ENCODE results near the gene PCDHGA10. TPM values are rescaled to one million over a fixed set of nuclear protein-coding genes. Genes with fewer than 3 reads are reported as not detected.
"Not testable (repeated sequence)": the region's sequence is repeated elsewhere in the genome, so short reads cannot be mapped to it uniquely, and the experiment has no call there.

Gene PCDHGA10
- total RNA-seq, 5 donors from 2014 or later (not counting 1 experiment from before 2014, with no cell fraction given) = 0.10 to 0.53 (median 0.32) TPM

DNA sequence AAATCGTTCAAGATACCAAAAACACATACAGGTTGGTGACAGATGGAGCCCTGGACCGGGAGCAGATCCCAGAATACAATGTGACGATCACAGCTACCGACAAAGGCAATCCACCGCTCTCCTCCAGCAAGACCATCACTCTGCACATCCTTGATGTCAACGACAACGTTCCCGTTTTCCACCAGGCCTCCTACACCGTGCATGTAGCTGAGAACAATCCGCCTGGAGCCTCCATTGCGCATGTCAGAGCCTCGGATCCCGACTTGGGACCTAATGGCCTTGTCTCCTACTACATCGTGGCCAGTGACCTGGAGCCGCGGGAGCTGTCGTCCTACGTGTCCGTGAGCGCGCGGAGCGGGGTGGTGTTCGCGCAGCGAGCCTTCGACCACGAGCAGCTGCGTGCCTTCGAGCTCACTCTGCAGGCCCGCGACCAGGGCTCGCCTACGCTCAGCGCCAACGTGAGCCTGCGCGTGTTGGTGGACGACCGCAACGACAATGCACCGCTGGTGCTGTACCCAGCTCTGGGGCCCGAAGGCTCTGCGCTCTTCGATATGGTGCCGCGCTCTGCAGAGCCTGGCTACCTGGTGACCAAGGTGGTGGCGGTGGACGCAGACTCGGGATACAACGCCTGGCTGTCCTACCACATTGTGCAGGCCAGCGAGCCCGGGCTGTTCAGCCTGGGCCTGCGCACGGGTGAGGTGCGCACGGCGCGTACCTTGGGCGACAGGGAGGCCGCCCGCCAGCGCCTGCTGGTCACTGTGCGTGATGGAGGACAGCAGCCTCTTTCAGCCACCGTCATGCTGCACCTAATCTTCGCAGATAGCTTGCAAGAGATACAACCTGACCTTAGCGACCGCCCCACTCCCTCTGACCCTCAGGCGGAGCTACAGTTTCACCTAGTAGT, 41.0 kb upstream of the PCDHGA10 start:
- H3K9me3 Mint-ChIP-seq = peaks cover 5 to 25% (median 20%) of the 10 kb centered on the region in 3 donors
- H3K36me3 ChIP-seq (ENCODE audit: control insufficient read depth in 2 of 2, extremely low read depth in 1 of 2, insufficient read depth in 1 of 2, low read length in 1 of 2) = peaks cover 0 to 4% of the 10 kb centered on the region in 2 donors
- H3K4me1 Mint-ChIP-seq = peaks cover 7 to 9% (median 8%) of the 10 kb centered on the region in 3 donors
- peaks cover 22 to 61% of the 10 kb centered on the region in 2 experiments for H3K27me3 ChIP-seq (replicated peaks in 1 of 2; ENCODE audit: control insufficient read depth in 2 of 2, extremely low read depth in 1 of 2, insufficient read depth in 2 of 2, low read length in 1 of 2)
- ChIA-PET POLR2A (no interaction called here), CTCF (interaction anchor here (2.1 to 2.5 kb wide), 4 partner anchors 152 to 196 kb away, joined by 7 to 19 read pairs (median 11); no protein-coding TSS in a partner anchor)
- H3K4me3 Mint-ChIP-seq = no peak overlapping the region
- H3K9me3 ChIP-seq = peaks cover 9% of the 10 kb centered on the region
- H3K27me3 Mint-ChIP-seq = peaks cover 51 to 80% of the 10 kb centered on the region in 2 donors
- ATAC-seq (replicated peaks in 1 of 4) = no peak
- no peak overlapping the region for H3K27ac Mint-ChIP-seq
- H3K4me1 ChIP-seq (ENCODE audit: control insufficient read depth in 1 of 2, extremely low read depth in 1 of 2, insufficient read depth in 2 of 2, low read length in 2 of 2) = peaks cover 0 to 7% of the 10 kb centered on the region in 2 experiments
- H3K36me3 Mint-ChIP-seq = peaks cover 6% of the 10 kb centered on the region
- 49% methylated on average over 69 of the region's 69 CpGs for WGBS (ENCODE audit: insufficient coverage)
- peak overlapping the region in 1 of 2 donors; percentile 27 for H3K4me3 ChIP-seq (ENCODE audit: control insufficient read depth in 1 of 2, extremely low read depth in 1 of 2, low read length in 1 of 2)
- no peak overlapping the region for H3K27ac ChIP-seq (ENCODE audit: low read length)
- DNase-seq = no peak

DNA sequence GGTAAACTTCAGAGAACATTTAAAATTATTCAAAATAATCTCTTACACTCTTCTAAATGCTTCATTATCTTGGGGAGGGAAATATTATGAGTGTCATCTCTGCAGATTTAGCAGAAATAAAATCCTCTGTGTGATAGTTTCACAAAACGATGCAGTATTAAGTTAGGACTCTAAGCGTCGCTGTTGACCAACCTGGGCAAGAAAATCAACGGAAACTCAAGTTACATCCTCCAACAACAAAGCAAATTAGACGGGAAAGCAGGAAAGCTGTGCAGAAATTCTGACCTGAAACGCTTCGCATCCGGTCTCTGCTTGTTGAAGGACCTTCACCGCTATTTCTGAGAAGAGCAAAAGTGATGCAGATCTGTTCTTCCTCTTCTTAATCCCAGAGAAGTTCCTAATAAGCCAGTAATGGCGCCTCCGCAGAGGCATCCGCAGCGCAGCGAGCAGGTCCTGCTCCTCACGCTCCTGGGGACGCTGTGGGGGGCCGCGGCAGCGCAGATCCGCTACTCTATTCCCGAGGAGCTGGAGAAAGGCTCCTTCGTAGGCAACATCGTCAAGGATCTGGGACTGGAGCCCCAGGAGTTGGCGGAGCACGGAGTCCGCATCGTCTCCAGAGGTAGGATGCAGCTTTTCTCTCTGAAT, 39.0 kb upstream of the PCDHGA10 start, which contains the start of gene PCDHGA6:
Gene PCDHGA6, plus strand, starts transcription at position 219 of the 645 bp plus-strand sequence. Its CDS starts 193 bp downstream, at position 412.
- Mint-ChIP-seq H3K4me1 (peaks cover 7 to 9% (median 8%) of the 10 kb centered on the region in 3 donors), H3K4me3 (peak within 1 kb of the TSS; percentile 25 to 42 (median 32)), H3K27me3 (peaks cover 47 to 67% of the 10 kb centered on the region in 2 donors), H3K27ac (no peak within 1 kb of the TSS), H3K9me3 (peaks cover 5 to 27% (median 23%) of the 10 kb centered on the region in 3 donors), H3K36me3 (peaks cover 7% of the 10 kb centered on the region)
- Histone ChIP-seq H3K4me1 (ENCODE audit: control insufficient read depth in 1 of 2, extremely low read depth in 1 of 2, insufficient read depth in 2 of 2, low read length in 2 of 2) (peaks cover 0 to 7% of the 10 kb centered on the region in 2 experiments), H3K36me3 (ENCODE audit: control insufficient read depth in 2 of 2, extremely low read depth in 1 of 2, insufficient read depth in 1 of 2, low read length in 1 of 2) (peaks cover 0 to 4% of the 10 kb centered on the region in 2 donors), H3K9me3 (peaks cover 11% of the 10 kb centered on the region), H3K4me3 (ENCODE audit: control insufficient read depth in 1 of 2, extremely low read depth in 1 of 2, low read length in 1 of 2) (peak within 1 kb of the TSS in 1 of 2 donors; percentile 55), H3K27me3 (replicated peaks in 1 of 2; ENCODE audit: control insufficient read depth in 2 of 2, extremely low read depth in 1 of 2, insufficient read depth in 2 of 2, low read length in 1 of 2) (peaks cover 19 to 65% of the 10 kb centered on the region in 2 experiments), H3K27ac (ENCODE audit: low read length) (no peak within 1 kb of the TSS)
- ChIA-PET CTCF (interaction anchor here in 1 of 2 donors (0.8 kb wide), 1 partner anchor 56 kb away, joined by 3 read pairs; no protein-coding TSS in a partner anchor), POLR2A (no interaction called here)
- peak in 1 of 35 experiments; percentile 20 for DNase-seq
- ATAC-seq (replicated peaks in 1 of 4) = no peak
- 50% methylated on average over 24 of the region's 27 CpGs for WGBS (ENCODE audit: insufficient coverage)

DNA sequence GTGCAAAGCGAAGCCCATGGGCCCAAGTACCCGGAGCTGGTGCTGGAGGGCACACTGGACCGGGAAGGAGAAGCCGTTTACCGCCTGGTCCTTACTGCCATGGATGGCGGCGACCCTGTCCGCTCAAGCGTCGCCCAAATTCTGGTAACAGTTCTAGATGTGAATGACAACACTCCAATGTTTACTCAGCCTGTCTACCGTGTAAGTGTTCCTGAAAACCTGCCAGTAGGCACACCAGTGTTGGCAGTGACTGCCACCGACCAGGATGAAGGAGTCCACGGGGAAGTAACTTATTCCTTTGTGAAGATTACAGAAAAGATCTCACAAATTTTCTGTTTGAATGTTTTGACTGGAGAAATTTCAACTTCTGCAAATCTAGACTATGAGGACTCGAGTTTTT, 38.2 kb upstream of the PCDHGA10 start:
- Histone ChIP-seq H3K27me3 (replicated peaks in 1 of 2; ENCODE audit: control insufficient read depth in 2 of 2, extremely low read depth in 1 of 2, insufficient read depth in 2 of 2, low read length in 1 of 2) (peaks cover 16 to 62% of the 10 kb centered on the region in 2 experiments), H3K9me3 (peaks cover 11% of the 10 kb centered on the region), H3K36me3 (ENCODE audit: control insufficient read depth in 2 of 2, extremely low read depth in 1 of 2, insufficient read depth in 1 of 2, low read length in 1 of 2) (peaks cover 0 to 4% of the 10 kb centered on the region in 2 donors), H3K27ac (ENCODE audit: low read length) (no peak overlapping the region), H3K4me1 (ENCODE audit: control insufficient read depth in 1 of 2, extremely low read depth in 1 of 2, insufficient read depth in 2 of 2, low read length in 2 of 2) (peaks cover 0 to 7% of the 10 kb centered on the region in 2 experiments), H3K4me3 (ENCODE audit: control insufficient read depth in 1 of 2, extremely low read depth in 1 of 2, low read length in 1 of 2) (peak overlapping the region in 1 of 2 donors; percentile 55)
- peaks cover 5 to 29% (median 29%) of the 10 kb centered on the region in 3 donors for H3K9me3 Mint-ChIP-seq
- no peak overlapping the region for H3K27ac Mint-ChIP-seq
- H3K27me3 Mint-ChIP-seq = peaks cover 50 to 67% of the 10 kb centered on the region in 2 donors
- ChIA-PET CTCF (interaction anchor here in 1 of 2 donors (0.8 to 1.0 kb wide), 2 partner anchors 46 to 57 kb away, joined by 3 read pairs; no protein-coding TSS in a partner anchor), POLR2A (no interaction called here)
- no peak overlapping the region for H3K4me3 Mint-ChIP-seq
- DNase-seq = no peak
- 61% methylated on average over 14 of the region's 14 CpGs for WGBS (ENCODE audit: insufficient coverage)
- ATAC-seq (replicated peaks in 1 of 4) = no peak
- peaks cover 7 to 8% (median 8%) of the 10 kb centered on the region in 3 donors for H3K4me1 Mint-ChIP-seq
- peaks cover 9% of the 10 kb centered on the region for H3K36me3 Mint-ChIP-seq

DNA sequence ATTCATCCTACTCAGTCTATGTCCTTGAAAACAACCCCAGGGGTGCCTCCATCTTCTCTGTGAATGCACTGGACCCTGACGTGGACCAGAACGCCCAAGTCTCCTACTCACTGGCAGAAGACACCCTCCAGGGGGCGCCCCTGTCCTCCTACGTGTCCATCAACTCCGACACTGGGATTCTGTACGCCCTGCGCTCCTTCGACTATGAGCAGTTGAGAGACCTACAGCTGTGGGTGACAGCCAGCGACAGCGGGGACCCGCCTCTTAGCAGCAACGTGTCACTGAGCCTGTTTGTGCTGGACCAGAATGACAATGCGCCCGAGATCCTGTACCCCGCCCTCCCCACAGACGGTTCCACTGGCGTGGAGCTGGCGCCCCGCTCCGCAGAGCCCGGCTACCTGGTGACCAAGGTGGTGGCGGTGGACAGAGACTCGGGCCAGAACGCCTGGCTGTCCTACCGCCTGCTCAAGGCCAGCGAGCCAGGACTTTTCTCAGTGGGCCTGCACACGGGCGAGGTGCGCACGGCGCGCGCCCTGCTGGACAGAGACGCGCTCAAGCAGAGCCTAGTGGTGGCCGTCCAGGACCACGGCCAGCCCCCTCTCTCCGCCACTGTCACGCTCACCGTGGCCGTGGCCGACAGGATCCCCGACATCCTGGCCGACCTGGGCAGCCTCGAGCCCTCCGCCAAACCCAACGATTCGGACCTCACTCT, 37.2 kb upstream of the PCDHGA10 start:
- H3K4me3 ChIP-seq (ENCODE audit: control insufficient read depth in 1 of 2, extremely low read depth in 1 of 2, low read length in 1 of 2); POLR2A ChIA-PET; CTCF ChIA-PET; H3K4me1 Mint-ChIP-seq; H3K4me1 ChIP-seq (ENCODE audit: control insufficient read depth in 1 of 2, extremely low read depth in 1 of 2, insufficient read depth in 2 of 2, low read length in 2 of 2); H3K36me3 Mint-ChIP-seq; H3K27ac ChIP-seq (ENCODE audit: low read length); ATAC-seq (replicated peaks in 1 of 4); H3K36me3 ChIP-seq (ENCODE audit: control insufficient read depth in 2 of 2, extremely low read depth in 1 of 2, insufficient read depth in 1 of 2, low read length in 1 of 2); DNase-seq; H3K27ac Mint-ChIP-seq; H3K4me3 Mint-ChIP-seq: not testable (repeated sequence)
- H3K27me3 Mint-ChIP-seq = peaks cover 49 to 67% of the 10 kb centered on the region in 2 donors
- 57% methylated on average over 29 of the region's 48 CpGs for WGBS (ENCODE audit: insufficient coverage)
- peaks cover 5 to 29% (median 29%) of the 10 kb centered on the region in 3 donors for H3K9me3 Mint-ChIP-seq
- Histone ChIP-seq H3K27me3 (replicated peaks in 1 of 2; ENCODE audit: control insufficient read depth in 2 of 2, extremely low read depth in 1 of 2, insufficient read depth in 2 of 2, low read length in 1 of 2) (peaks cover 17 to 59% of the 10 kb centered on the region in 2 experiments), H3K9me3 (peaks cover 11% of the 10 kb centered on the region)

DNA sequence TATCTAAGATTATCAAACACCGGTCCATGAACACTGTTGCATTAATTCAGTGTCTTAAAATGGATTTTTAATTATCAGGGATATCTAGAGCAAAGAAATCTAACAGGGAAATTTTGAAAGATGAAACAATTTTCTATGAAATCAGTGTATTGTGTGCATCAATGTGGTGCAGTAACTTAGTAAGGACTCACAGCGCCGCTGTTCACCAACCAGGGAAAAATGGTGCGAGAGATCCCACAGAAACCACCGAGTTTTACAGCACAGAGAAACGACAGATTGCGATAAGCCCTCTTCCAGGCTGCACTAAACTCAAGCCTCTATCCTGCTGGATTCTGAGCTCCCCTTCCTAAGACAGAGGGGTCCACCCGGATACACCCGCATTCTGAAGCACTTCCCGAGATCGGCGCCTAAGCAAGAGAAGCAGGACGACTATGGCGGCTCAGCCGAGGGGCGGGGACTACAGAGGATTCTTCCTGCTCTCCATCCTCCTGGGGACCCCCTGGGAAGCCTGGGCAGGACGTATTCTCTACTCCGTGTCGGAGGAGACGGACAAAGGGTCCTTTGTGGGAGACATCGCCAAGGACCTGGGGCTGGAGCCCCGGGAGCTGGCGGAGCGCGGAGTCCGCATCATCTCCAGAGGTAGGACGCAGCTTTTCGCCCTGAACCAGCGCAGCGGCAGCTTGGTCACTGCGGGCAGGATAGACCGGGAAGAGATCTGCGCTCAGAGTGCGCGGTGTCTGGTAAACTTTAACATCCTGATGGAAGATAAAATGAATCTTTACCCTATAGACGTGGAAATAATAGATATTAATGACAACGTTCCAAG, 30.1 kb upstream of the PCDHGA10 start, which contains the start of gene PCDHGA7:
Gene PCDHGA7, plus strand, starts transcription at position 274 of the 826 bp plus-strand sequence. Its CDS starts 158 bp downstream, at position 432.
- Histone ChIP-seq H3K4me3 (ENCODE audit: control insufficient read depth in 1 of 2, extremely low read depth in 1 of 2, low read length in 1 of 2) (peak within 1 kb of the TSS in 1 of 2 donors; percentile 57), H3K27me3 (replicated peaks in 1 of 2; ENCODE audit: control insufficient read depth in 2 of 2, extremely low read depth in 1 of 2, insufficient read depth in 2 of 2, low read length in 1 of 2) (peaks cover 15 to 40% of the 10 kb centered on the region in 2 experiments), H3K27ac (ENCODE audit: low read length) (no peak within 1 kb of the TSS), H3K36me3 (ENCODE audit: control insufficient read depth in 2 of 2, extremely low read depth in 1 of 2, insufficient read depth in 1 of 2, low read length in 1 of 2) (no peaks in the 10 kb centered on the region), H3K4me1 (ENCODE audit: control insufficient read depth in 1 of 2, extremely low read depth in 1 of 2, insufficient read depth in 2 of 2, low read length in 2 of 2) (no peaks in the 10 kb centered on the region), H3K9me3 (peaks cover 9% of the 10 kb centered on the region)
- Mint-ChIP-seq H3K4me1 (peaks cover 0 to 6% (median 0%) of the 10 kb centered on the region in 3 donors), H3K27ac (no peak within 1 kb of the TSS), H3K4me3 (peak within 1 kb of the TSS; percentile 47 to 62 (median 60)), H3K27me3 (peaks cover 67 to 77% of the 10 kb centered on the region in 2 donors), H3K36me3 (peaks cover 10% of the 10 kb centered on the region), H3K9me3 (peaks cover 0 to 38% (median 29%) of the 10 kb centered on the region in 3 donors)
- WGBS (ENCODE audit: insufficient coverage) = 18% methylated on average over 30 of the region's 37 CpGs
- peak in 1 of 4 experiments; percentile 13 for ATAC-seq (replicated peaks in 1 of 4)
- CTCF ChIA-PET = no interaction called here
- POLR2A ChIA-PET = no interaction called here
- no peak for DNase-seq
